Pericardium fibroblast (primary cell): Measurements from ENCODE around the gene LSM14B. TPM values are rescaled to one million over a fixed set of nuclear protein-coding genes. Genes with fewer than 3 reads are reported as not detected.

ENCODE experiments used
- total RNA-seq: library from RNA; depleted of rRNA; stranded (reverse); fragments of >200 nt; gene quantifications from 2 replicates; pipeline ENCODE4 v1.2.3, GENCODE V29; 2015

The LSM14B gene
- 26.1 and 30.5 TPM in 2 replicates for total RNA-seq

GRCh38 chr20:62121776-62122653, at the start of gene LSM14B:
Gene LSM14B (plus strand): TSS chr20:62122475. CDS start chr20:62122667, 192 bp downstream.

GRCh38 chr20:62143081-62143956, 21.0 kb downstream of the LSM14B start, which contains the start of the genes PSMA7 and SS18L1:
Gene PSMA7 (minus strand): TSS chr20:62143394. CDS start chr20:62143303, 91 bp downstream.
Gene SS18L1 (plus strand): TSS chr20:62143769. CDS start chr20:62143821, 52 bp downstream.

GRCh38 chr20:62182469-62183425, 60.5 kb downstream of the LSM14B start, which contains the start of gene MTG2:
Gene MTG2 (plus strand): TSS chr20:62183028. CDS start chr20:62193421, 10,393 bp downstream.

Other genes starting within 250 kb of the LSM14B start
- gene TAF4, start 56.6 kb upstream of the LSM14B start, total RNA-seq: 2.8 and 4.6 TPM in 2 replicates
- gene PSMA7, start 20.9 kb downstream of the LSM14B start, total RNA-seq: 254 and 307 TPM in 2 replicates
- gene SS18L1, start 21.3 kb downstream of the LSM14B start, total RNA-seq: 5.7 and 5.9 TPM in 2 replicates
- 22.8 and 23.6 TPM in 2 replicates for gene MTG2, start 60.6 kb downstream of the LSM14B start, total RNA-seq
- not detected in 2 replicates for gene HRH3, start 97.8 kb downstream of the LSM14B start, total RNA-seq
- gene OSBPL2, start 116.0 kb downstream of the LSM14B start, total RNA-seq: 15.0 and 18.2 TPM in 2 replicates
- gene ADRM1, start 180.5 kb downstream of the LSM14B start, total RNA-seq: 101 and 124 TPM in 2 replicates
- 41.1 and 63.5 TPM in 2 replicates for gene LAMA5, start 244.8 kb downstream of the LSM14B start, total RNA-seq